ENCODE measurements around the gene LRP1.
A peak's percentile ranks its signal among the peaks of the same experiment; 100 is the strongest.

The LRP1 gene

DNA sequence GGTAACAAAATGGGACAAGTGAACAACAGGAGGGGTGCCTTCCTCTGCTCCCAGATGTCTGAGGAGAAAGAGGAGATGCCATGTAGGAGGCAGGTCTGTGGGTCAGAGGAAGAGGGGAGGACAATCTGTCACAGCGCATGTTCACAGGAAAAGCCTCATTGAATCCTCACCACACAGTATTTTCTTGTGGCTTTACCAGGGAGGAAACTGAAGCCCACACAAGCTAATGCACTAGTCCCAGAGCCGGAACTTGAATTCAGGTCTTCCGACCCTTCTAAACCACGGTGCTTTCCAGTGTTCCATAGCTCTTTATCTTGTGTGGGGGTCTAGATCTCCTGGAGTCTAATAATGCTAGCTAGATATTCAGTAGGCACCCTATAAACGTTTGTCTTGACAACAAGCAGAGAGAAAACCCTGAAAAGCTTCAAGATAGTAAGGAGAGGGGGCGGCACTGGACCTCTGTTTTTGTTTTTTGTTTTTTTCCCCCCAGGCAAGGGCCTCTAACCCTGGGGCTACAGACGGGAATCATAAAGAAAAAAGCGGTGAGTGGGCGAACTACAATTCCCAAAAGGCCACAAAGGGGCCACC lies 100.9 kb downstream of the LRP1 start:
- no peak for DNase-seq

DNA sequence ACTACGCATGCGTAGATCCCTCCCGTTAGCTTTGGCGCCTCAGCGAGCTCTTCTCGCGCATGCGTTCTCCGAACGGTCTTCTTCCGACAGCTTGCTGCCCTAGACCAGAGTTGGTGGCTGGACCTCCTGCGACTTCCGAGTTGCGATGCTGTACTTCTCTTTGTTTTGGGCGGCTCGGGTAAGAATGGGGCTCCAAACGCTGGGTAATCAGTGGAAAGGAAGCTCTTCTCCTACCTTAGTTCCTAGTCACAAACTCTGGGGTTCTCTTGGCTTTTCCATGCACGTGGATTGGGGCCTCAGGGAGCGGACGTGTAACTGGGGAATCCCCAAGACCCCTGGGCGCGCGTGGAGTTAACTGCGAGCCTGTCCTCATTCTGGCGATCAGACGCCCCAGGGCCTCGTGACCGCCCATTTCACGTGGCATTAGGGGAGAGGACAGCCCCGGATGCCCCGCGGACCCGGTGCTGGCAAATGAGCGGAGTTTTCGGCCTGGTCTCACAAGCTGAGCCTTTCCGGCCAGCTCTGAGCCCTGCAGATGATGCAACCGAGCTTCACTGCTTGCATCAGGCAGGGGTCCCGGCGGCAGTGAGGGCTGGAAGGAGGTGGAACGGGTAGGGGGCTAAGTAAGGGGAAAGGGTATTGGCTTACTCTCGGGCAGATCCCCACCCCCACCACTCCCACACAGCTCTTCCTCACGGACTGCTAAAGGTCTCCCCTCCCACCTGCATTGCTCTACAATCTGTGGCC lies 101.5 kb downstream of the LRP1 start, which contains the start of gene SHMT2:
Gene SHMT2, plus strand, starts transcription at position 78 of the 747 bp plus-strand sequence. Its CDS starts 68 bp downstream, at position 146.
- peak; percentile 94 for DNase-seq

DNA sequence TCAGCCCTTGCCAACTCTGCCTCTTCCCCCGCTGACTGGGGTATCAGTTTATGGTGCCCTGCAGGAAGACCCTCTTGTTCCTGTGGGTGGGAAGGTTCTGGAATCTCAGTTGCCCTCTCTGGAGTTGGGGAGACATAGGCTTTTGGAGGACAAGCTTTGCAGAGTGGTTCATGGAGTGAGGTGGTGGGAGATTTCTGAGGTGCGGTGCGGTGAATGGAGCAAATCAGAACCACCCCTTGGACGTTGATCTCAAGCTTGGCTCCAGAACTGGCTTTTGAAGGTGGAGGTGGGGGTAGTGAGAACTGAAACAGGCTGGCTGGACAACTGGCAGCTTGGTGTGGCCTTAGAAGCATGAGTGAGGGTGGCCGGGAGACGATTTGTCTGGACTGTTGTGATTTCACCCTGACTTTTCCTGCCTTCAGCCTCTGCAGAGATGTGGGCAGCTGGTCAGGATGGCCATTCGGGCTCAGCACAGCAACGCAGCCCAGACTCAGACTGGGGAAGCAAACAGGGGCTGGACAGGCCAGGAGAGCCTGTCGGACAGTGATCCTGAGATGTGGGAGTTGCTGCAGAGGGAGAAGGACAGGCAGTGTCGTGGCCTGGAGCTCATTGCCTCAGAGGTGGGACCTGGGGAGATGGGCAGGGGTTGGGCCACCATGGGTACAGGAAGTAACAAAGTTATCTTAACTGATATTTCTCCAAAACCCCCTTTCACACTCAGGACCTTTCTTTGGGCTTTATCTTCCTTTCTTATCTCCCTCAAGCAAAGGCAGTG lies 102.3 kb downstream of the LRP1 start:
- DNase-seq, result no peak

DNA sequence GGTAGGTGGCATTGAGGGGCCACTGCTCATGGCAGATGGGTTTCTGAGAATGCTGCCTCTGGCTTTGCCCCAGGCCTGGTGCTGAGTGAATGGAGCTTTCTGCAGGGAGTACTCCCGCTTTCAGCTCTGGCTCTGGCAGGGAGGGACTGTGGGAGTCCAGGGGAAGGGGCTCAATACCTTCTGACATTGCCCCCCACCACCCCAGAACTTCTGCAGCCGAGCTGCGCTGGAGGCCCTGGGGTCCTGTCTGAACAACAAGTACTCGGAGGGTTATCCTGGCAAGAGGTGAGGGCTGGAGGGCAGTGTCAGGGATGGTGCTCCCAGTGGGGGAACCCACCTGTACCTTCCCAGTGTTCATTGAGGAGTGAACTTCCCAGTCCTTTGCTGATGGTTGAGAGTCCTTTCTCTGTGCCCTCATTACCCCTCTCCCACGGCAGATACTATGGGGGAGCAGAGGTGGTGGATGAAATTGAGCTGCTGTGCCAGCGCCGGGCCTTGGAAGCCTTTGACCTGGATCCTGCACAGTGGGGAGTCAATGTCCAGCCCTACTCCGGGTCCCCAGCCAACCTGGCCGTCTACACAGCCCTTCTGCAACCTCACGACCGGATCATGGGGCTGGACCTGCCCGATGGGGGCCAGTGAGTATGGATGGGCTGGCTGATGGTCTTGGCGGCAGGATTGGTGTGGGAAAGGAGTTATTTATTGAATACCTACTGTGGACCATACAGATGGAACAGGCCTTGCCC lies 103.2 kb downstream of the LRP1 start:
- DNase-seq, result no peak

DNA sequence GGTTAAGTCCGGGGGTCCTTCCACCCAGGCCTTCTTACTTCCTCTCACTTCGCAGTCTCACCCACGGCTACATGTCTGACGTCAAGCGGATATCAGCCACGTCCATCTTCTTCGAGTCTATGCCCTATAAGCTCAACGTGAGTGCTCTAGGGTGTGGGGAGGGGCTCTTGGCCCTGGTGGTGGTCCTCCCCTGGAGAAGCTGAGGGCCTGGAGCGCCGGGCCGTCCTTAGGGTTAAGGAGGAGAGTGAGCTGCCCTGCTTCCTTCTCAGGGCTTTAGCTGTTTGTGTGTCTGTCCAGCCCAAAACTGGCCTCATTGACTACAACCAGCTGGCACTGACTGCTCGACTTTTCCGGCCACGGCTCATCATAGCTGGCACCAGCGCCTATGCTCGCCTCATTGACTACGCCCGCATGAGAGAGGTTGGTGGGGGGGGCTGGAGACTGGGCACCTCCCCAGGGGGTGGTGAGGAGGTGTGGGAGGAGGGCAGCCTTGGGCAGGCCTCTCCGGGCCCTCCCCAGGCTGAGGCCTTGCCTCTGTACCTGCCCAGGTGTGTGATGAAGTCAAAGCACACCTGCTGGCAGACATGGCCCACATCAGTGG lies 104.0 kb downstream of the LRP1 start:
- no peak for DNase-seq

DNA sequence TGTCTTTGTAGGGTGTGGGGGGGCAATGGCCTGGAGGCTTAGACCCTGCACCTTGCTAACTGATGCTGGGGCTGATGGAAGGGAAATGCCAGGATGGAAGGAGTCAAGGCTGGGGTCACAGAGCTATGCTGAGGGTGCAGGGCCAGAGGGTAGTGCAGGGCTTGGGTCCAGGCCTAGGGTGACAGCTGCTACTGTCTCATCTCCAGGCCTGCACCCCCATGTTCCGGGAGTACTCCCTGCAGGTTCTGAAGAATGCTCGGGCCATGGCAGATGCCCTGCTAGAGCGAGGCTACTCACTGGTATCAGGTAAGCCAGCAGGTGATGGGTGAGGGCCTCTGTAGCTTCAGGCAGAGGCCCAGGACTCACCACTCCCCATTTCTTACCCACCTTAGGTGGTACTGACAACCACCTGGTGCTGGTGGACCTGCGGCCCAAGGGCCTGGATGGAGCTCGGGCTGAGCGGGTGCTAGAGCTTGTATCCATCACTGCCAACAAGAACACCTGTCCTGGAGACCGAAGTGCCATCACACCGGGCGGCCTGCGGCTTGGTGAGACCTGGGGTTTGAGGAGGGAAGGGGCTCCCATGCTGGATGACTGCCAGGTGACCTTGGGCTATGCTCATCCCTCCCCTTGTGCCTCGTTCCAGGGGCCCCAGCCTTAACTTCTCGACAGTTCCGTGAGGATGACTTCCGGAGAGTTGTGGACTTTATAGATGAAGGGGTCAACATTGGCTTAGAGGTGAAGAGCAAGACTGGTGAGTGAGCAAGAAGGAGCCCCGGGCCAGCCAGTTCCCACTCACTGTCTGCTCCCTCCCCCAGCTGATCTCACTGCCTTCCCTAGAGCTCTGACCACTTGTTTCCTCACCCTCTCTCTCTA lies 105.3 kb downstream of the LRP1 start:
- no peak for DNase-seq

DNA sequence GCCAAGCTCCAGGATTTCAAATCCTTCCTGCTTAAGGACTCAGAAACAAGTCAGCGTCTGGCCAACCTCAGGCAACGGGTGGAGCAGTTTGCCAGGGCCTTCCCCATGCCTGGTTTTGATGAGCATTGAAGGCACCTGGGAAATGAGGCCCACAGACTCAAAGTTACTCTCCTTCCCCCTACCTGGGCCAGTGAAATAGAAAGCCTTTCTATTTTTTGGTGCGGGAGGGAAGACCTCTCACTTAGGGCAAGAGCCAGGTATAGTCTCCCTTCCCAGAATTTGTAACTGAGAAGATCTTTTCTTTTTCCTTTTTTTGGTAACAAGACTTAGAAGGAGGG lies 105.9 kb downstream of the LRP1 start:
- DNase-seq, result peak; percentile 58

DNA sequence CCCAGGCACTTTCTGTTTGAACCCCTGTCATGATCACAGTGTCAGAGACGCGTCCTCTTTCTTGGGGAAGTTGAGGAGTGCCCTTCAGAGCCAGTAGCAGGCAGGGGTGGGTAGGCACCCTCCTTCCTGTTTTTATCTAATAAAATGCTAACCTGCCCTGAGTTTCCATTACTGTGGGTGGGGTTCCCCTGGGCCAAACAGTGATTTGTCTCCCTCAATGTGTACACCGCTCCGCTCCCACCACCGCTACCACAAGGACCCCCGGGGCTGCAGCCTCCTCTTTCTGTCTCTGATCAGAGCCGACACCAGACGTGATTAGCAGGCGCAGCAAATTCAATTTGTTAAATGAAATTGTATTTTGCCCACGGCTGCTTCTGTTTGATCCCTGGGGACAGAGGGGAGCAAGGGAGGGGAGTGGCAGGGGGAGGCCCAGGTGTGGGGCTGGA lies 106.3 kb downstream of the LRP1 start:
- DNase-seq, result no peak

DNA sequence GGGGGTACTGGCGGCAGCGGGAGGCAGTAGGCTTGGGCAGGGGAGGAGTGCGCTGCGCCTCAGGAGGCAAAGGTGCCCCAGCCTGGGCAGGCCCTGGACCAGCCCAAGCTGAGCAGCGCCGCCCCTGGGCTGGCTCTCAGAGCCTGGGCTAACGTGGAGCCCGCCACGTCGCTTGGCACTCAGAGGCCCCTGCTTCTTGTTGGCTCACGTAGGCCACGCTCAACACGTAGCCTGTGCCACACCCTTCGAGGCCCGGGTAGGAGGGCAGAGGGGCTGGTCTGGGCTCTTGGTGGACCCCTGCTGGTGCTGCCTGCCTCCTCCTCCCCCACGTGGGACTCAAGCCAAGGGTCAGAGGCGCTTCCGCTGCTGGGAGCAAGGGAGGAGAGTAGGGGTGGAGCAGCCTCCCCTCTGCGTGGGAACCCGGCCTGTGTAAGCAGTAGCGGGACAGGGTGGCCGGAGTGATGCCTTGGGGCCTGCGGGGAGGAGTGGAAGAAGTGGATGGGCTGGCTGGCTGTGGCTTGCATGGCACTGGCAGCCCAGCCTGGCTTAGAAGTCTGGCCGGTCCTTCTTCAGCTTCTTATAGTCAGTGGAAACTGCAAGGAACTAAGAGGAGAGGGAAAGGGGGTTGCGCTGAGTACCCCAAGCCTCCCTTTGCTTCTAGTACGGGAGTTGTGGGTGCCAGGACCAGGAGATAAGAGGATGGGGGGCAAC lies 106.9 kb downstream of the LRP1 start:
- DNase-seq, result peak; percentile 74

DNA sequence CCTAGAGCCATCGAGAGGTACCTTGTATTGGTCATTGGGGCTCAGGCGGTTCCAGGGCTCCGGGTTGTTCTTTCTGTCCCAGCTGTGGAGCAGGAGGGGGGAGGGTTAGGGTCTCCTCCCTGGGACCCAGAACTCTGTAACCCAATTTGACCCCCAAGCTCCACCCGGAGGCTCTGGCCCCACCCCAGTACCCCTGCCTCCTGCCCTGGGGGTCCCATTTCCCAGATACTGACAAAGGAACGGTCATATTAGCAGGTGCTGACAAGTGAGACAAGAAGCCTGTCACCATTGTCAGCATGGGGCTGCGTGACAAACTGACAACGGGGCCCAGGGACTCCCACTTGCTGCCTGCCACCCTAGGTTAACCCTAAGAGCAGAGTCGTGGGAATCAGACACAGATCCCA lies 107.4 kb downstream of the LRP1 start:
- no peak for DNase-seq

DNA sequence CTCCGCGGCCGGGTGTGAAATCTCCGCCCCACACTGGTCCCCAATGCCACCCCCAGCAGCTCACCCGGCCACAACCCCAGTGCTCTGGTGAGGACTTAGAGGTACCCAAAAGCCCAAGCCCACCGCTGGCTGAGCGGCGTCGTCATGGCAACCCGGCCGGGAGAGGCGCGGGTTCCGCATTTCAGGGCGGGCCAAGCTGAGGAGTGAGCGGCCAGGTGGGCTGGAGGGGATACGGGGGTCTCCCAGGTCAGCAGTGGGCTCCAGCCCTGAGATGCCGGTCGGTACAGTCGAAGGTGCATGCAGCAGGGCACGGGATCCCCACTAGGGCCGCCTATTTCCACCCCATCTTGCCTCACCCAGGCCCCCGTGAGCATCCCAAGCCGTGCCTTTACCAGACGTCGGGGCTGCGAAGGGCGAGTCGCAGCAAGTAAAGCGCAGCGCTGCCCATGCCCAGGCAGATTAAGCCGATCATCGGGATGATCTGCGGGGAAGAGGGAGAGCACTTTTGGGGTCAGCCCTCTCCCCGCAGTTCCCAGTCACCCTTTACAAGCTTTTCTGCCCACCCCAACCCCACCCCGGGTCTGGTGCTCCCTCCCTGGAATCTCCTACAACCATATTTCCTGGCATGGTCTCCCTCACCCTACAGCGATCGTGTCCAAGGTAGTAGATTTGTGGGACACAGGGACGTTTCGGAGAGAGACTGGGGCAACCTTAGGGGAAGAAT lies 108.1 kb downstream of the LRP1 start:
- no peak for DNase-seq

DNA sequence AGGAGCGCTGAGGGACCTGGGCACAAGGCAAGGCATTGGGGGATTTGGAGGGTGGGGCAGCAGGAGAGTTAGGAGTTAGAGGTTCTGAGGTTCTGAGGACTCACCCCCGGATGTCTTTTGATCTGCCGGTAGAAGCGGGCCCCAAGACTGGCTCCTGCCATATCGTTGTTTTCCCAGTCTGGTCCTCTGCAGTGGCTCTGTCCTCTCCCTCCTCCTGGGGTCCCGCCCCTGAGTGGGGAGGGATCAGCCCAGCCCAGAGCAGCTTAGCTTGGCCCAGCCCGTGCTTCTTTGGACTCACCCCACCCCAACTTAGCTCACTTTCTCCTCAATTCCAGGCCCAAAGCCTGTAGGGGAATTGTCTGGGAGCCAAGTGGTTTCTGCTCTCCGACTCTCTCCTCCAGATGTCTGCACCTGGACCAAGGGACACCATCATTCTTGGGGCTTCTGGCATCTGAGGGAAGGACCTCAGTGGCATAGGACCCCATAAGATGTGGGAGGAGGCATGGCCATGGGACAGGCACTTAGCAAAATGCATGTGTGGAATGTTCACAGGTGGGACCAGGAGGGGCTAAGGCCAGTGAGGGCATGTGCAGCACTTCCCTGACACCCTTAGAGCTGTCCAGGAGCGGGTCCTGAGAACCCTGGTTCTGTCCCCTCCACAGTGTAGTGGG lies 108.8 kb downstream of the LRP1 start:
- DNase-seq, result no peak

DNA sequence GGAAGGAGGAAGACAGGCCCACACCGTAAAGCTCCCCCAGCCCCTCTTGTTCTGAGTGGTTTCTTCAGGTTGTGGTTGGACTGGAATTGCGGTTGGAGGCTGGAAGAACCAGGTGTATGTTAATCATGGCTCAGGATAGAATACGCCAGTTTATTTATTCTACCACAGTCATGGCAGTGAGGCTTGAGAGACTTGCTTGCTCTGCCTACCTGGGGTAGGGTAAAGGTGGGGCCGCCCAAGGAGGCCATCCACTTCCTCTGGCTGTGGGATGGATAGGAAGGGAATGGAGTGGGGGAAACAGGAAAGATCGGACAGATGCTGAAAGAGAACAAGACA lies 109.3 kb downstream of the LRP1 start:
- no peak for DNase-seq

DNA sequence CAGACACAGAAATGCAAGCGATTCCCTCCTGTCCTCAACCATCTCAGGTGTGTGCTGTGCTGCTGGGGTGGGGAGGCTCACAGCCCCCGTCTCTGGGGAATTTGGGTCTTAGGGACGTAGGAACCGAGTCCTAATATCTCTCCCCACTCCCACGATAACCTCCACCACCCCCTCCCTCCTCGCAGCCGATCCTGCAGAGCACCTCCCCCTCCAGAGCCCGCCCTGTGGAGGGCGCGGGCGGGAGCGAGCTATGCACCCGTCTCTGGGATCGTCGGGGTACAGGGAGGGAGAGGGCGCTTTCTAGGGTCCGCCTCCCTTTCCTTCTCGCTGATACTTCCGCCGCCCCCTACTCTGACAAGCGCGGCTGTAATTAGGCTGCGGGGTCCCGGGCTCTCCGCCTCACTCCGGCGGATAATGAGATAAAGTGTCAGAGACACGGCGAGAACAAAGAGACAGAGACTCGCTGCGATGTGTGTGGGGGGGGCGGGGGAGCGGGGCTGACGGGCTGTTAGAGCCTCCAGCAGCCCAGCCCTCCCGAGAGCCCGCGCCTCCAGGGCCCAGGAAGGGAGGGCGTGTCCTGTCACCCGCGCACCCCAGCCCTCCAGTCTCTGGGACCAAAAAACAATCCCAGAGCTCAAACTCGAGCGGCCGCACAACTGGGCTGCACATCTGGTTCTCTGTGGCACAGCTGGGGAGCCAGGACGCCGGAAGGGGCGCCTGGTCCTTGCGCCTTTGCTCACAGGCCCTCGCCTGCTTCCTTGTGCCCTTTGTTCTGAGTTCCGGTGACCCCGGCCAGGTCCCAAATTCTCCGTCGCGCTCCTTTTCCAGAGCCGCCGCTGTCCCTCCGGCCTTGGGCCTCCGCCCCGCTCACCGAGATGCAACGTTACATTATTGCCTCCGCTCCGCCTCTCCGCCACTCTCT lies 109.9 kb downstream of the LRP1 start:
- no peak for DNase-seq

DNA sequence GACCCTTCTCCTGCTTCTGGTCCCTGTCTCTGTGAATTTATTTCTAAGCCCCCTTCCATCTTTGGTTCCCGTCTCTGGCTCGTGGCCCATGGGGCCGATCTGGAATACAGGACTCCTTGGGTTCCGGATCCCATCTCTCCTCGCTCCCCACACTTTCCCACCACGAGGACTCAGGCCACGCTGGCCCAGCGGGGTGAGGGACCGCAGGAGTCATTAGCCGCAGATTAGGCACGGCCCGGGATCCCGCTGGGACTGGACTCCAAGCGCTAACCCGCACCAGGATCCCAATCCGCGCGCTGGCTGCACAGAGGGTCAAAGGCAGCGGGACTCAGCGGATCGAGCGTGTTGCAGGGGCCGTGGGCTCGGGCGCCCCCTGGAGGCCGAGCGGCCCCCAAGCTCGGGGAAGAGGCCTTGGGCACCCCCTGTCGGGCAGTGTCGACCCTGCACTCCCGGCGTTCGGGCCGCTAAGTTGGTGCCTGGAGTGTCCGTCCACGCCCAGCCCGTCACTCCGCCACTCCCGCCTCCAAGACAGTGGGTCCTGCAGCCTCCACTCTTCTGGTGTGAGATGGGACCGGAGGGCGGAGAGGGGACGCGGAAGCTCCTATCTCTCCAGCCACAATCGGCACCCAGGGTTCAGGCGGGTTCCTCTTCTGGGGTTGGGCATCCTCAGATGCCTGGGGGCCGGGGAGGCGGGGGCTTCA lies 110.7 kb downstream of the LRP1 start:
- DNase-seq, result peak; percentile 86

DNA sequence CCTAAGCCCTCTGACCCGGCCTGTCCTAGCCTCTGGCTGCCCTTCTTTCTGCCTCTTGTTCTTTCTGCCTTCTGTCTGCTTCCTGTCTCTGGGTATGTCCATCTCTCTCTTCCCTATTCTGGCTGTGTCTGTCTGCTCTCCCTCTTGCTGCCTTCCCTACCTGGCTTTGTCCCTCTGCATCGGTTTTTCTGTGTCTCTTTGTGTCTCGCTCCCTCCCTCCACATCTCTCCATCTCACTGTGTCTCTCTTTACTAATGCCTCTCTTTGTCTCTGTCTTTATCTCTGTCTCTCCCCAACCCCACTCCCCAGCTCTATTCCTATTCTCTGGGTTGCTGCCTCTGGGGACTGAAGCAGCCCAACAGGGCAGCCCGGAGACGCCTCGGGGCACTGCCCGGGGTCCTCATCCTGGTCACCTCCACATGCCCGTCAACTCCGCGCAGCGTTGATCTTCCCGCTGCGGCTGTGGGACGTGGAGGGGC lies 111.3 kb downstream of the LRP1 start:
- DNase-seq, result no peak

DNA sequence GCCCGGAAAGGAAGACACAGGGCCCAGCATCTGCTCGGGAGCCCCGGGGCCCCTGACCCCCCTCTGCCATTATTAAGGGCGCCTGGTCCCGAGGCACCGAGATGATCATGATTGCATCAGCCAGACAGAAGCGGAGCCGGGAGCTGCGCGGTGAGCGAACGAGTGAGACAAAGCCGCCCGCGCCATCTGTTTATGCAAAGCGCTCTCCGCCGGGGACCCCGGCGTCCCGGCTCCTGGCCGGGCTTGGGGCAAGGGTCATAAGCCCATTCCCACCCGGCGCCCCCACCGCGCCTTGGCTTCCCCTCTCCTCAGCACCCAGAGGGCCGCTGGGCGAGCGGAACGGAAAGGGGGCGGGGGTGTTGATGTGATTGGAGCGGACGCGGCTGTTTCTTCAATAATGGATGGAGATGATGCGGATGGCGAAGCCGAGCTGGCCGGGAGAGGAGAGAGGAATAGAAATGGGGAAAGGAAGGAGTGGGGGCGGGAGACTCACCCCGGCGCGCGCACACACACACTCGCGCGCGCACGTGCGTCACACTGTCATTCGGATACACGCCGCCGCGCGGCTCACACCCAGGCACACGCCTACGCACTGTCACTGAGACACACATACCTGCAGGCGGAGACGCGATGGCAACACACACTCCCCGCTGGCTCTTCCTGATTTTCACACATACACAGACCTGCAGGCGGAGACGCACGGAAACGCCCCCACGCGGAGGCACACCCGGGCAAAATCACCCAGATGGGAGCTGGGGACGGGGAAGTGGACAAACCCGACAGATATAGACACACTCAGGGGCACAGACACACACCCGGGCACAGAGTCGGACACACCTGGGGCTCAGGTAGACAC lies 112.0 kb downstream of the LRP1 start:
- DNase-seq, result peak; percentile 68

All from fibroblast of skin of right quadriceps (primary cell).